HUES6 (cell line): ENCODE results near the gene MACO1.
"Not testable (repeated sequence)": the region's sequence is repeated elsewhere in the genome, so short reads cannot be mapped to it uniquely, and the experiment has no call there.

Experiments
- H3K27ac ChIP-seq: 2 replicates; pipeline ENCODE4 v1.7.0; 2013; ENCODE audit warnings: low read depth, mild to moderate bottlenecking, low read length, inconsistent platforms
- H3K27me3 ChIP-seq: 2 replicates; pipeline ENCODE4 v1.6.1; 2013; ENCODE audit warnings: low read length; ENCODE audit not compliant: control insufficient read depth, insufficient read depth
- H3K36me3 ChIP-seq: 2 replicates; pipeline ENCODE4 v1.6.1; 2013; ENCODE audit warnings: low read length; ENCODE audit not compliant: control insufficient read depth, insufficient read depth
- H3K4me1 ChIP-seq: 2 replicates; pipeline ENCODE4 v1.6.1; 2013; ENCODE audit warnings: low read length; ENCODE audit not compliant: control insufficient read depth, insufficient read depth
- H3K4me3 ChIP-seq: 2 replicates; pipeline ENCODE4 v1.5.1; 2013; ENCODE audit warnings: low read depth, low read length
- H3K9ac ChIP-seq: one replicate; pipeline ENCODE4 v1.6.1; 2013; ENCODE audit warnings: mild to moderate bottlenecking, low read length
- H3K9me3 ChIP-seq: 2 replicates; pipeline ENCODE4 v1.6.1; 2013; ENCODE audit warnings: low read depth, low read length; ENCODE audit not compliant: control insufficient read depth, insufficient read depth

The MACO1 gene

GRCh38 chr1:25430073-25430966 is at the start of gene MACO1:
Gene MACO1 (plus strand): TSS chr1:25430897. CDS start chr1:25431099, 202 bp downstream.
- H3K4me3 ChIP-seq: peak within 1 kb of the TSS; percentile 99
- peak within 1 kb of the TSS; percentile 64; the same call in 1 of the 2 replicates for H3K27ac ChIP-seq
- H3K9me3 ChIP-seq: no peaks in the 10 kb centered on the region
- peaks cover 13% of the 10 kb centered on the region for H3K4me1 ChIP-seq
- no peaks in the 10 kb centered on the region for H3K27me3 ChIP-seq
- peak within 1 kb of the TSS; percentile 88 for H3K9ac ChIP-seq
- H3K36me3 ChIP-seq: no peaks in the 10 kb centered on the region

GRCh38 chr1:25382543-25382942 is 48.2 kb upstream of the MACO1 start:
- not testable (repeated sequence) for H3K9me3 ChIP-seq, H3K27ac ChIP-seq, H3K4me3 ChIP-seq, H3K27me3 ChIP-seq, H3K9ac ChIP-seq, H3K4me1 ChIP-seq, H3K36me3 ChIP-seq

GRCh38 chr1:25383090-25383489 is 47.6 kb upstream of the MACO1 start:
- H3K27ac ChIP-seq, H3K36me3 ChIP-seq, H3K27me3 ChIP-seq, H3K9ac ChIP-seq, H3K9me3 ChIP-seq, H3K4me3 ChIP-seq, H3K4me1 ChIP-seq: not testable (repeated sequence)

GRCh38 chr1:25383875-25384274 is 46.8 kb upstream of the MACO1 start:
- H3K36me3 ChIP-seq, H3K27ac ChIP-seq, H3K27me3 ChIP-seq, H3K9ac ChIP-seq, H3K4me3 ChIP-seq, H3K4me1 ChIP-seq, H3K9me3 ChIP-seq: not testable (repeated sequence)

GRCh38 chr1:25387096-25387495 is 43.6 kb upstream of the MACO1 start:
- H3K4me3 ChIP-seq, H3K27me3 ChIP-seq, H3K4me1 ChIP-seq, H3K9ac ChIP-seq, H3K9me3 ChIP-seq, H3K36me3 ChIP-seq, H3K27ac ChIP-seq: not testable (repeated sequence)

- H3K4me3 ChIP-seq, H3K4me1 ChIP-seq, H3K9ac ChIP-seq, H3K36me3 ChIP-seq, H3K27ac ChIP-seq, H3K9me3 ChIP-seq, H3K27me3 ChIP-seq: not testable (repeated sequence)
Observed at GRCh38 chr1:25388691-25389090, 42.0 kb upstream of the MACO1 start.

- not testable (repeated sequence) for H3K4me3 ChIP-seq, H3K9ac ChIP-seq, H3K9me3 ChIP-seq, H3K27me3 ChIP-seq, H3K27ac ChIP-seq, H3K4me1 ChIP-seq, H3K36me3 ChIP-seq
Observed at GRCh38 chr1:25389721-25390120, 41.0 kb upstream of the MACO1 start.

GRCh38 chr1:25392841-25393240 is 37.9 kb upstream of the MACO1 start:
- no peaks in the 10 kb centered on the region for H3K27me3 ChIP-seq
- H3K4me1 ChIP-seq: no peaks in the 10 kb centered on the region
- H3K4me3 ChIP-seq: no peak overlapping the region
- no peaks in the 10 kb centered on the region for H3K9me3 ChIP-seq
- no peaks in the 10 kb centered on the region for H3K36me3 ChIP-seq
- H3K9ac ChIP-seq: no peak overlapping the region
- no peak overlapping the region for H3K27ac ChIP-seq

GRCh38 chr1:25397549-25397948 is 33.1 kb upstream of the MACO1 start:
- not testable (repeated sequence) for H3K9me3 ChIP-seq, H3K27ac ChIP-seq, H3K4me3 ChIP-seq, H3K4me1 ChIP-seq, H3K9ac ChIP-seq, H3K27me3 ChIP-seq, H3K36me3 ChIP-seq

GRCh38 chr1:25398079-25398478 is 32.6 kb upstream of the MACO1 start:
- not testable (repeated sequence) for H3K27ac ChIP-seq, H3K9ac ChIP-seq

GRCh38 chr1:25402947-25403803 is 27.5 kb upstream of the MACO1 start:
- H3K36me3 ChIP-seq, H3K4me1 ChIP-seq, H3K27ac ChIP-seq, H3K9me3 ChIP-seq, H3K9ac ChIP-seq, H3K4me3 ChIP-seq, H3K27me3 ChIP-seq: not testable (repeated sequence)

More at GRCh38 chr1:25398079-25398478, 32.6 kb upstream of the MACO1 start:
- H3K4me3 ChIP-seq, H3K9me3 ChIP-seq, H3K4me1 ChIP-seq, H3K36me3 ChIP-seq, H3K27me3 ChIP-seq: not testable (repeated sequence)
